Stimulated activated CD4-positive, alpha-beta T cell treated with anti-CD3 and anti-CD28 coated beads, Interleukin-12 subunit alpha, Interleukin-12 subunit beta, amount 100 ng/mL, for 4 hours (primary cell): ENCODE results near the gene SUPT7L.
A peak's percentile ranks its signal among the peaks of the same experiment; 100 is the strongest.
"Not testable (repeated sequence)": the region's sequence is repeated elsewhere in the genome, so short reads cannot be mapped to it uniquely, and the experiment has no call there.

ENCODE experiments used
- DNase-seq: peaks from one replicate; pipeline ENCODE4 v3.0.0-alpha.2; 2020

Gene SUPT7L

DNA sequence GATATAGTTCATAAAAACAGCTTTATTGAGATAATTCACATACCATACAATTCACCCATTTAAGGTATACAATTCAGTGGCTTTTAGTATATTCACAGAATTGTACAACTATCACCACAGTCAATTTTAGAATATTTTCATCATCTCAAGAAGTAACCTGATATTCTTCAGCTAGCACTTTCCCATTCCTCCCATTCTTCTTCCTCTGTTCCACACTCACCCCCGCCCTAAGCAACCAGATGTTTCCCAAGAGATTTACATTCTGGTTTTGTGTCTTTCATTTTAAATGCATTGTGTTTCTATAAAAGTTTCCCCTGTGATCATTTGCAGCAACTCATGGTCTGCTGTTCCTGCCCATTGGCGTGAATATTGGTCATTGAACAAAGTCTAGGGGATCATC is 29.1 kb downstream of the SUPT7L start:
- DNase-seq: no peak

DNA sequence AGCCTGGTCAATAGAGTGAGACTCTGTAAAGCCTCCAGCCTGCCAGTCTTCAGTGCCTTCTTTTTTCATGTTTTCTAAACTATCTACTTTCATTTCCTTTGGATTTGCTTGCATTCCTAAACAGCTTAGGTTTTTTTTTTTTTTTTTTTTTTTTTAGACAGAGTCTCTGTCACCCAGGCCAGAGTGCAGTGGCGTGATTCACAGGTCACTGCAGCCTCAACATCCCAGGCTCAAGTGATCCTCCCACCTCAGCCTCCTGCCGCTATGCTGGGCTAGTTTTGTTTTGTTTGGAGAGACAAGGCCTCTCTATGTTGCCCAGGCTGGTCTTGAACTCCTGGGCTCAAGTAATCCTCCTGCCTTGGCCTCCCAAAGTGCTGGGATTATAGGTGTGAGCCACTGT is 33.2 kb downstream of the SUPT7L start:
- DNase-seq: not testable (repeated sequence)

DNA sequence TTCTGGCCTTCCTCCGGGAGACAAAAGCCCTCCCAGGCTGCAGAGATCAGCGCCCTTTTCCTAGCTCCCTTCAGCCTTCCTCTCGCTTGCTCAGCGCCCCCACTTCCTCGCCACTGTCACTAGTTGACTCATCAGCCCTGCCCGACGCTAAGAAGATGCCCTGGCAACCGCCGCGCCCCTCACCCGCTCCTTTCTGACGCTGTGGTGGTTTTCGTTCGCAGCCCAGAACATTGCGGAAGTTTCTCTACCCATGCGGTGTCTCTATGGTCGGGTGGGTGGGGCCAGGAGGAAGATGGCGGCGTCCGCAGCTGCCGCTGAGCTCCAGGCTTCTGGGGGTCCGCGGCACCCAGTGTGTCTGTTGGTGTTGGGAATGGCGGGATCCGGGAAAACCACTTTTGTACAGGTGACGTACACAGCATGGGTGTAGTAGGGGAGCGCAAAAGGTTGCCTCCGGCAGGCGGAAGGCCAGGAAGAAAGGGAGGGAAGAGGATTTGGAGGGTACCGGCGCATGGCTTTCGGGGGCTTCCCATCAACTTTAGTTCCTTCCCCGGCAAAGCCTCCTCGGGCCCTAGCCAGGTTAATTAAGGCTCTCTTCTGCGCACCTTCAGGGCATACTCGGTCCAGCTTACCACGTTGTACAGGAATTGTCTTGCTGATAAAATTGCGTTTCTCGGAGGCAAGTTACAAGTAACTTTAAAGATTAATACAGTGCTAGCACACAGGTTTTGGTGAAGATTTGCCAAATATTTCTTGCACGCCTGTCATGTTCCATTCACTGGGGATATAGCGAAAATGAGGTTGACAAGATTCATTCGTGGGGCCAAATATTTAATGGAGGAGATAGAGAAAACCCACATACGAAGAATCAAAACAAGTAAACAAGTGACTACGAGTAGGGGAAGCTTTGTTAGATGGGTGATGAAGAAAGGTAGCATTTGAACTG is 34.4 kb downstream of the SUPT7L start, which contains the start of the genes CCDC121 and GPN1:
TSS of gene CCDC121 (minus strand) at position 246 of the 943 bp plus-strand sequence. CDS start 1,213 bp downstream, outside the sequence.
TSS of gene GPN1 (plus strand) at position 284 of the 943 bp plus-strand sequence. CDS start at position 293, 9 bp downstream.
- peak; percentile 88 for DNase-seq

DNA sequence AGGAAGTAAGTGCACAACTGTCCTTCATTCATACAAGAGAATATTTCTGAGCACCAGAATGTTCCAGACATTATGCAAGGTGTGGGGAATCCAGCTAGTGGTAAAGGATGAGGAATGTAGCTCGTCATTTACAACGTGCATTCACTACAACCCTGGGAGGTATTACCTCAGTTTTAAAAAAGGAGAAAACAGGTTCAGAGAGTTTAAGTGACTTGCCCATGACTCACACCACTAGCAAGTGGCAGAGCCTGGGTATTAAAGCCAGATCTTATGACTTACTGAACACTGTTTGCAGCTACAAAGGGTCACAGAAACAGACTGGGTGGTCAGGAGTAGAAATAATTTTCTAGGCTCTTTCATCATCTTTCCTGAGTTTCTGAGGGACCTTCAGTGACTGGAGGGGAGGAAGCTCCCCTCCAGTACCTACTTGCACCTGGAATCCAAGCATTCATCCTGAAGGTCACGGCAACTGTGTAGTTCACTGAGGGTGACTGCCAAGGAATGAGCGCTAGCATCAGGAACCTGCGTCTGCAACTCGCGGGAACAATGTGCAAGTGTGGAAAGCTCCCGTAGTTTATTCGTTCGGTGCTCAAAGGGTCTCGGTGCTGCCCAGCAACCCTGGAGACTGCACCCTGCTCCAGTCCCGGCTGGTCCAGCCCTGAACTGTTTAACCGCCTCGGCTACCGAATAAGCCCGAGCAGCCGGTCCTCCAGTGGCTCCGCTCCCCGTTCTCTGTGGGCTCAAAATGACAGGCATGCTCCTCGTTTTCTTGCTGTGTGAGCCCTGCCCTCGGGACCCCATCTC is 35.2 kb downstream of the SUPT7L start:
- peak; percentile 6 for DNase-seq

DNA sequence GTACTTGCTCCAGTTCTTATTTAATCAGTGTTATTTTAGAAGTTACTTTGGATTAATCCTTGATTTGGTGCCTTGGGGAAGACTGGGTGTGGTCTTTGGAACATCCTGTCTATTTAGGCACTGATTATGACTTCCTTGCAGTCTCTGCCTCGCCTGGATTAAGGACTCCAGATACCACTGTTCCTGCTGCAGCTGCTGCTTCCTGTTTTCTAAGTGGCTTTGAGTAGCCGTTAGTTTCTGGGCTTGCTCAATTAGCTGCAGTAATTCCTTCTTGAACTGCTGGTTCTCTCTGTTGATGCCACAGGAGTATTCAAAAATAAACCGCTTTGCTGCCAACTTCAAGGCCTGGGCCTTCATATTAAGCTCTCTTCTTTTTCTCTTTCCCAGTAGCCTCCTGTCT is 36.5 kb downstream of the SUPT7L start:
- not testable (repeated sequence) for DNase-seq

DNA sequence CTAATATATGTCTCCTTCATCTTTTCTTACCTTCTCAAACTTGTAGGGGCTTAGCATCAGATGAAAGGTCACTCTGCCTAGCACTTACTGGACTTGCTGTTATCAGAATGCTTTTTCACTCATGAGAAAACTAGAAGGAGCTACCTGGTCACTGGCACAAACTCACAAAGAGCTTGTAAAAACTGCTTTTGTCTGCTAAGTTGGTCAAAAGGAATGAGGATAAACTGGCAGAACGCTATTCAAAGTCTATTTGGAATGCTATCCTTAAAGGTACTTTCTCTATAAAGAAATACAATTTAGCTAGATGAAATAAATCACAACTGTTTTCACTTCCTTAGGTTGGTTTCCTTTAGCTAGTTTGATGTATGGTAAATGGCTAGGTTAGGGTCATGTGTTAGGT is 37.1 kb downstream of the SUPT7L start:
- not testable (repeated sequence) for DNase-seq

DNA sequence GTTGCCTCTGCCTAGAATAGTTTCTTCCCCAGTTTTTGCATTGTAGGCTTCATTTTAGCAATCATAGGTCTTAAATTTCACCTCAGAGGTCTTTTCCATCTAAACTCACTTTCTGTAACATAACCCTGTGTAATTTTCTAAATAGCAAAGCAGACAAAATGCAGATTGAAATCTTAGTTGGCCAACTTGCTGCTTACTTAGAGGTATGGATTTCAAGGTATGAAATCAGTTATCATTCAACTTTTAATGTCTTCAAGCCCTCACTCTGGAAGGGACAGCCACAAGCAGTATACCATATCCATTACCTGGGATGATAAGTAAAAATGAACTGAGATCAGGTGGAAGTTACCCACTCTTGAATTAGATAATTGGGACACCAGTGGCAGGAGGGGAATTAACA is 38.5 kb downstream of the SUPT7L start:
- DNase-seq: no peak

DNA sequence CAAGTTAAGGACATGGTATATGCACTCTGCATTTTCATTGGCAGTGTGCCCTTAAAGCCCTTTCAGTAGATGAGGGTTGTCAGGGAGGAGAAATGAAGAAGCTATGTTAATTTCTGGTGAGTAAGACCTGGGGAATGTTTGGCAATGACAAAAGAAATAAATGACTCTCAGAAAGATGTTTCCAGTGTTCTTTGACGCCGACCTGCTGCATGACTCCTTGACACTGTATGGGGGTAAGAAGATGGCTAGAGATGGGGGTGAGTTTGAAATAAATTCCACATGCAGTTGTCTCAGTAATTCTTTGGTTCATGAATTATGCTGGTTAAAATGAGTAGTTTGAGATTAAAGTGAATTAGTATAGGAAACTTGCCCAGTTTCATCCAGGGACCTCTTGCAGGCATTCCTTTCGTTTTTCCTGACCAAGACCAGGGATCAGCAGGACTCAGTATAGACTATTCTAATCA is 40.5 kb downstream of the SUPT7L start:
- DNase-seq: no peak

DNA sequence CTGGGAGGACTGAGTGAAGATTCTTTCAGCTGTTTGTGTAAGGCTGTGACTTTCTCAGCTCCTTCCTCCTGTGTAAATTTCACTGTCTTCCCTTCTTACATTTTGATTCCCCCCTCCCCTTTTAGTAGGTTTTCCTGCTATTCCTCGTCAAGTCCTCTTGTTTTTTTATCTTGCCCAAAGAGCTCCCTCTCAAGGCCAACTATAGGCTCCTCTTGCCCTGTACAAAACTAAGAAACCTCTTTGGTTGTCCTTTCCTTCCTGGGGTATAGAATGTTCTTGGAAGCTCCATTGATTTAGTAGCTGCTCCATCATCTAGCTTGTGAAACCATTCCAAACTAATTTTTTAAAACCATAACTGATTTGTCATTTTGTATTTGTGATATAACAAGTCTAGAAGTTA is 41.9 kb downstream of the SUPT7L start:
- no peak for DNase-seq

DNA sequence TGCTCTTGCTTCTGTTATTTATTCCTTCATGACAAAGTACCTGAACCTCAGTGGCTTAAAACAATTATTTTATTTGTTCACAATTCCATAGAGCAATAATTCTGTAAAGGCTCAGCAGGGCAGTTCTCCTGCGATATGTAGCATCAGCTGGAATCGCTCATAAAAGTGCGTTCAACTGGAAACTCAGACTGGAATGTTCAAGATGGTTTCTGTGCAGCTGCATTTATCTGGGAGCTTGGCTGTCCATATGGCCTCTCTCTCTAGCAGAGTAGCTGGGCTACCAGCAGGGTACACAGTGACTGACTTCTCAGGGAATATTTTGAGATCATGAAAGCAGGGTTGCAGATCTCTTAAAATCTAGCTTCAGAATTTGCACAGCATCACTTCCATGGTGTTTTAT is 48.1 kb downstream of the SUPT7L start:
- no peak for DNase-seq

DNA sequence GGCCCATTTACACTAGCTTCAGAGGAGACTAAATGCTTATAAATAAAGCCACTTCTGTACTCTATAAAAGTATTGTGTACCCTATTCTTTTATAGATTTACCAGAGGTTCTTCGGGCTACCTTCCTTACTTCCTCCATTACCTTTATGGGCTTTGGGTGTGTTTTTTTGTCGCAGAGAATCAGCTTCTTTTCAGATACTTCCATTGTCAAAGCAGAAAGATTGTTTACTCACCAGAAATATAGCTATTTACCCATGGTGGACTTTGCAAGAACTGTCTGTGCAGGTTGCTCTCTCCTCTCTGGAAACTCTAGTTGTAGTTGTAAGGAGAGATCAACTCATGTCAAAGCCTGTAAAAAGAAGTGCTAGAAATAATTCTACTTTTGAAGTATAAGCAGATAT is 49.4 kb downstream of the SUPT7L start:
- no peak for DNase-seq

DNA sequence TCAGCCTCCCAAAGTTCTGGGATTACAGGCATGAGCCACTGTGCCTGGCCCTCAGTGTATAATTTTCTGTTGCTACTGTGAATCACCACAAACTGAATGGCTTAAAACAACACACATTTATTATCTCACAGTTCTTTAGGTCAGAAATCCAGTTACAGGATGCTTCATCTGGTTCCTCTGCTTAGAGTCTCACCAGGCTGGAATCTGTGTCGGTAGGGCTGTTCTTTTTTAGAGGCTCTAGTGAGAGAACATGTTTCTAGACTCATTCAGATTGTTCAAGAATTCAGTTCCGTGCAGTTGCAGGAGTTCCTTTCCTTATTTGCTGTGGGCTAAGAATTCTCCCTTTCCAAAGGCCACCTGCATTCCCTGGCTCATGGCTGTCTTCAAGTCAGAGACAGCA is 56.8 kb downstream of the SUPT7L start:
- no peak for DNase-seq
